ENCODE data around the gene RSF1. TPM values are rescaled to one million over a fixed set of nuclear protein-coding genes. Genes with fewer than 3 reads are reported as not detected.

The RSF1 gene
- total and polyA plus RNA-seq, 2 experiments from 2014 or later: 51.2 to 188 TPM

DNA sequence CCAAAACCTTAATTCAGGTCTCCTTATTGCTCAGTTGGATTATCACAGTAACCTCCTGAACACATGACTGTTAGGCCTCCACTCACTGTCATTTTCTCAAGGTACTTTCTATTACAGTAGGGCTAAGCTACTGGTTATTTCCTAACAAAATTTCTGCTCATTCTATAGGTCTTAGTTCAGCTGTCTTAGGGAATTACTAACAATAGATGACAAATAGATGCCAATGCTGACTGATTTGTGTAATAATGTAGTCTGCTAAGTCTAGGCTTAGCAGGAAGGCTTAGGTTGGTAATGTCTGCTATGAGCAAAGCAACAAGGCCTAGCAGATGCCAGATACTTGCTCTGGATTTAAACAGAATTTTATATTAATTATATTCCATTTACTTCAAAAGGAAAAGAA lies 58.1 kb downstream of the RSF1 start (continued):
- TF ChIP-seq, protein P1, sequence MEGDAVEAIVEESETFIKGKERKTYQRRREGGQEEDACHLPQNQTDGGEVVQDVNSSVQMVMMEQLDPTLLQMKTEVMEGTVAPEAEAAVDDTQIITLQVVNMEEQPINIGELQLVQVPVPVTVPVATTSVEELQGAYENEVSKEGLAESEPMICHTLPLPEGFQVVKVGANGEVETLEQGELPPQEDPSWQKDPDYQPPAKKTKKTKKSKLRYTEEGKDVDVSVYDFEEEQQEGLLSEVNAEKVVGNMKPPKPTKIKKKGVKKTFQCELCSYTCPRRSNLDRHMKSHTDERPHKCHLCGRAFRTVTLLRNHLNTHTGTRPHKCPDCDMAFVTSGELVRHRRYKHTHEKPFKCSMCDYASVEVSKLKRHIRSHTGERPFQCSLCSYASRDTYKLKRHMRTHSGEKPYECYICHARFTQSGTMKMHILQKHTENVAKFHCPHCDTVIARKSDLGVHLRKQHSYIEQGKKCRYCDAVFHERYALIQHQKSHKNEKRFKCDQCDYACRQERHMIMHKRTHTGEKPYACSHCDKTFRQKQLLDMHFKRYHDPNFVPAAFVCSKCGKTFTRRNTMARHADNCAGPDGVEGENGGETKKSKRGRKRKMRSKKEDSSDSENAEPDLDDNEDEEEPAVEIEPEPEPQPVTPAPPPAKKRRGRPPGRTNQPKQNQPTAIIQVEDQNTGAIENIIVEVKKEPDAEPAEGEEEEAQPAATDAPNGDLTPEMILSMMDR (conservative IDR thresholded peaks at IDR 0.05; ENCODE audit: low read depth in 2 of 2): no peak
- TF ChIP-seq NANOG (IDR thresholded peaks at IDR 0.05; ENCODE audit: borderline replicate concordance) (no peak), ZNF331 (CRISPR knock-in tag; IDR thresholded peaks at IDR 0.05; ENCODE audit: low read depth) (no peak), JUNB (IDR thresholded peaks at IDR 0.05; ENCODE audit: unreplicated experiment) (no peak), EZH2 (IDR thresholded peaks at IDR 0.05; ENCODE audit: low read depth, unreplicated experiment) (no peak), CREB1 (CRISPR knock-in tag; IDR thresholded peaks at IDR 0.05; ENCODE audit: low read depth) (no peak), STAT1 (IDR thresholded peaks at IDR 0.05; ENCODE audit: unreplicated experiment) (no peak)
- TF ChIP-seq, protein P2, sequence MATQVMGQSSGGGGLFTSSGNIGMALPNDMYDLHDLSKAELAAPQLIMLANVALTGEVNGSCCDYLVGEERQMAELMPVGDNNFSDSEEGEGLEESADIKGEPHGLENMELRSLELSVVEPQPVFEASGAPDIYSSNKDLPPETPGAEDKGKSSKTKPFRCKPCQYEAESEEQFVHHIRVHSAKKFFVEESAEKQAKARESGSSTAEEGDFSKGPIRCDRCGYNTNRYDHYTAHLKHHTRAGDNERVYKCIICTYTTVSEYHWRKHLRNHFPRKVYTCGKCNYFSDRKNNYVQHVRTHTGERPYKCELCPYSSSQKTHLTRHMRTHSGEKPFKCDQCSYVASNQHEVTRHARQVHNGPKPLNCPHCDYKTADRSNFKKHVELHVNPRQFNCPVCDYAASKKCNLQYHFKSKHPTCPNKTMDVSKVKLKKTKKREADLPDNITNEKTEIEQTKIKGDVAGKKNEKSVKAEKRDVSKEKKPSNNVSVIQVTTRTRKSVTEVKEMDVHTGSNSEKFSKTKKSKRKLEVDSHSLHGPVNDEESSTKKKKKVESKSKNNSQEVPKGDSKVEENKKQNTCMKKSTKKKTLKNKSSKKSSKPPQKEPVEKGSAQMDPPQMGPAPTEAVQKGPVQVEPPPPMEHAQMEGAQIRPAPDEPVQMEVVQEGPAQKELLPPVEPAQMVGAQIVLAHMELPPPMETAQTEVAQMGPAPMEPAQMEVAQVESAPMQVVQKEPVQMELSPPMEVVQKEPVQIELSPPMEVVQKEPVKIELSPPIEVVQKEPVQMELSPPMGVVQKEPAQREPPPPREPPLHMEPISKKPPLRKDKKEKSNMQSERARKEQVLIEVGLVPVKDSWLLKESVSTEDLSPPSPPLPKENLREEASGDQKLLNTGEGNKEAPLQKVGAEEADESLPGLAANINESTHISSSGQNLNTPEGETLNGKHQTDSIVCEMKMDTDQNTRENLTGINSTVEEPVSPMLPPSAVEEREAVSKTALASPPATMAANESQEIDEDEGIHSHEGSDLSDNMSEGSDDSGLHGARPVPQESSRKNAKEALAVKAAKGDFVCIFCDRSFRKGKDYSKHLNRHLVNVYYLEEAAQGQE (IDR thresholded peaks at IDR 0.05; ENCODE audit: unreplicated experiment): no peak

DNA sequence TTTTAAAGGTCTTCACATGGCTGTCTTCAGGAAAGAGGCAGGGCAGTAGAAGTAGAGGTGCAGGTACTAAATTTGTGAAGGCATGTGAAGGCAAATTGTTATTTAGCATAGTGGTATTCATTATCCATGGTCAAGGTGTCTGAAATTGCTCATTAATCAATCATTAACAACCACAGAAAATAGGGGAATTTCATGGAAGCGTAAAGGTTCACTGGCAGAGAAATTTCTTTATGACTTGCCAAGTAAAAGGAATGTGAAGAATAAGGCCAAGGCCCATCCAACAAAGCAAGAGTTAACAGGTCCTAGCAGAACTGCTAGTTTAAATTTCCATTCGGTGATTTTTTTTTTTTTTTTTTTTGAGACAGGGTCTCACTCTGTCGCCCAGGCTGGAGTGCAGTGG lies 59.0 kb downstream of the RSF1 start:
- H3K4me1 Mint-ChIP-seq: peaks cover 8% of the 10 kb centered on the region; the same call in 2 of the 3 replicates
- no peak overlapping the region for H3K4me3 Mint-ChIP-seq
- TF ChIP-seq, protein P3, sequence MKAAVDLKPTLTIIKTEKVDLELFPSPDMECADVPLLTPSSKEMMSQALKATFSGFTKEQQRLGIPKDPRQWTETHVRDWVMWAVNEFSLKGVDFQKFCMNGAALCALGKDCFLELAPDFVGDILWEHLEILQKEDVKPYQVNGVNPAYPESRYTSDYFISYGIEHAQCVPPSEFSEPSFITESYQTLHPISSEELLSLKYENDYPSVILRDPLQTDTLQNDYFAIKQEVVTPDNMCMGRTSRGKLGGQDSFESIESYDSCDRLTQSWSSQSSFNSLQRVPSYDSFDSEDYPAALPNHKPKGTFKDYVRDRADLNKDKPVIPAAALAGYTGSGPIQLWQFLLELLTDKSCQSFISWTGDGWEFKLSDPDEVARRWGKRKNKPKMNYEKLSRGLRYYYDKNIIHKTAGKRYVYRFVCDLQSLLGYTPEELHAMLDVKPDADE (IDR thresholded peaks at IDR 0.05): no peak
- TF ChIP-seq JUNB (IDR thresholded peaks at IDR 0.05; ENCODE audit: unreplicated experiment) (no peak), EZH2 (IDR thresholded peaks at IDR 0.05; ENCODE audit: low read depth, unreplicated experiment) (no peak), CREB1 (CRISPR knock-in tag; IDR thresholded peaks at IDR 0.05; ENCODE audit: low read depth) (no peak), NANOG (IDR thresholded peaks at IDR 0.05; ENCODE audit: borderline replicate concordance) (no peak), ZNF114 (CRISPR knock-in tag; IDR thresholded peaks at IDR 0.05) (no peak), STAT1 (IDR thresholded peaks at IDR 0.05; ENCODE audit: unreplicated experiment) (no peak), POLR2AphosphoS5 (IDR thresholded peaks at IDR 0.05; ENCODE audit: low read depth) (no peak), EZH2phosphoT487 (IDR thresholded peaks at IDR 0.05; ENCODE audit: unreplicated experiment) (no peak)
- TF ChIP-seq, protein P2 (IDR thresholded peaks at IDR 0.05; ENCODE audit: unreplicated experiment): no peak
- TF ChIP-seq, protein P1 (conservative IDR thresholded peaks at IDR 0.05; ENCODE audit: low read depth in 2 of 2): no peak

More for the DNA sequence above, 59.0 kb downstream of the RSF1 start:
- ATAC-seq (no peak), DNase-seq (ENCODE audit: low spot score) (no peak)
- Histone ChIP-seq H3K79me2 (replicated peaks; ENCODE audit: insufficient read depth) (peaks cover 60% of the 10 kb centered on the region), H3K4me1 (ENCODE audit: insufficient read depth) (peaks cover 17% of the 10 kb centered on the region; the same call in 1 of the 2 replicates), H3K36me3 (ENCODE audit: insufficient read depth) (peaks cover 18% of the 10 kb centered on the region; the same call in 1 of the 2 replicates), H4K20me1 (replicated peaks; ENCODE audit: insufficient read depth) (peaks cover 34% of the 10 kb centered on the region), H3K27ac (ENCODE audit: low read depth) (no peak overlapping the region), H3K9me2 (ENCODE audit: insufficient read depth) (no peaks in the 10 kb centered on the region), H3K4me3 (no peak overlapping the region), H3K4me2 (no peak overlapping the region), H2AFZ (no peak overlapping the region), H3K27me3 (ENCODE audit: insufficient read depth) (no peaks in the 10 kb centered on the region), H3F3A (replicated peaks; ENCODE audit: low read depth) (no peaks in the 10 kb centered on the region)
- no peaks in the 10 kb centered on the region for H3K9me3 Mint-ChIP-seq
- no peak overlapping the region for H3K27ac Mint-ChIP-seq
- no peaks in the 10 kb centered on the region for H3K27me3 Mint-ChIP-seq (ENCODE audit: insufficient read depth, low read depth, poor library complexity)
- H3K36me3 Mint-ChIP-seq (ENCODE audit: low read depth): peaks cover 31% of the 10 kb centered on the region

All from GM23338 (cell line).